Vagina (tissue), 2 donors: ENCODE results near the gene PRKG2.

Experiments
- CTCF ChIP-seq, 3 experiments: fragments of 450-650 bp in 2 of 3; fragments of 200-600 bp in 1 of 3; sonication (generic) in 1 of 3; IDR thresholded peaks; one replicate each; pipeline ENCODE4 v1.5.1; 2017 to 2019; ENCODE audit warnings: antibody characterized with exemption in 3 of 3, mild to moderate bottlenecking in 2 of 3, moderate library complexity in 2 of 3
- POLR2A ChIP-seq, 2 donors: fragments of 450-650 bp; IDR thresholded peaks; one replicate each; pipeline ENCODE4 v1.6.1; 2017; ENCODE audit warnings: antibody characterized with exemption in 2 of 2, mild to moderate bottlenecking in 2 of 2, moderate library complexity in 2 of 2
- POLR2AphosphoS5 ChIP-seq, 2 donors: sonication (generic); formaldehyde crosslinking; IDR thresholded peaks; one replicate each; pipeline ENCODE4 v1.9.0; 2017; ENCODE audit warnings: antibody characterized with exemption in 2 of 2, mild to moderate bottlenecking in 2 of 2, low read depth in 1 of 2; ENCODE audit not compliant: insufficient read depth in 1 of 2

GRCh38 chr4:81085979-81086378, 129.0 kb downstream of the PRKG2 start:
- no peak for TF ChIP-seq CTCF (IDR thresholded peaks at IDR 0.05)
- no peak for TF ChIP-seq POLR2A (IDR thresholded peaks at IDR 0.05)
- TF ChIP-seq POLR2AphosphoS5 (IDR thresholded peaks at IDR 0.05; ENCODE audit: insufficient read depth in 1 of 2, low read depth in 1 of 2), result no peak
